IPS DF 19.7 (cell line): Measurements from ENCODE around the gene TAF4.

Experiments used
- DNase-seq: peaks from one replicate; pipeline ENCODE4 v3.0.0-alpha.2; 2013; ENCODE audit warnings: low read depth, low spot score

Gene TAF4

GRCh38 chr20:62045118-62045517 is 20.6 kb downstream of the TAF4 start:
- no peak for DNase-seq

DNA sequence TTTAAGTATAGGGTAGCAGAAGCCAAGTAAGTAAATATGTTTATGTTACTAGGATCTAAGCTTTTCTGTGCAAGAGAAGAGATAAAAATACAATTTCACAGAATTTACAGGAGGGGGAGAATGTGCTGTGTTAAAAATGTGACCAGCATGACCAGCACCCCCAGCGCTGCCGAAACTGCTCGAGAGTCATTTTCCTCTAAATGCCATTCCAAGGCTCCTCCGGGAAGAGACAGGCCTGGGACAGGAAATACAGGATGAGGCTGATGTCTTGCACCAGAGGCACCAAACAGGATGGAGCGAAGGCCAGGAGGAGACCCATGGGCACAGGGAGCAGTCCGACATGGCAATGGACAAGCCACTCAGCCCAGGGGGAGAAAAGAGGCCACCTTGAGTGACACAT is 21.1 kb downstream of the TAF4 start:
- DNase-seq = no peak

DNA sequence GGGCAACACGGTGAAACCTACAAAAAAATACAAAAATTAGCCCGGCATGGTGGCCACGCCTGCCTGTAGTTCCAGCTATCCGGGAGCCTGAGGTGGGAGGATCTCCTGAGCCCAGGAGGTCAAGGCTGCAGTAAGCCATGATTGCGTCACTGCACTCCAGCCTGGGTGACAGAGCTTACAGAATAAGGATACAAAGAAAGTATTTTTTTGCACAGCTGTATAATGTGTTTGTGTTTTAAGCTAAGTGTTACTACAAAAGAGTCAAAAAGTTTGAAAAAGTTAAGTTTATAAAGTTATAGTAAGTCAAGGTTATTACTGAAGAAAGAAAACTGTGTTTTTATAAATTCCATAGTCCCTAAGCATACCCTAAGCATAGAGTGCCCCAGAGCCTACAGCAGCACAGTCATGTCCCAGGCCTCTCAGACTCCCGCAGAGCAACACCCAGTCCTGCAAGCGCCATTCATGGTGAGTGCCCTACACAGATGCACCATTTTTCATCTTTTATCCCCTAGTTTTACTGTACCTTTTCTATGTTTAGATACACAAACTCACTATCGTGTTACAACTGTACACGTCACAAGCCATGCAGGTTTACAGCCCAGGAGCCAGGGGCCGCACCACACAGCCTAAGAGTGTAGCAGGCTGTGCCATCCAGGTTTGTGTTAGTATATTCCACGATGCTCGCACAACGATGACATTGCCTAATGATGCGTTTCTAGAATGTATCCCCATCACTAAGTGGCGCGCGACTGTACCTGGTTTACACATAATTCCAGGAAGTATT is 22.4 kb downstream of the TAF4 start:
- no peak for DNase-seq

GRCh38 chr20:62042025-62042820 is 23.5 kb downstream of the TAF4 start:
- DNase-seq = no peak

GRCh38 chr20:62040933-62041332 is 24.7 kb downstream of the TAF4 start:
- DNase-seq = no peak

DNA sequence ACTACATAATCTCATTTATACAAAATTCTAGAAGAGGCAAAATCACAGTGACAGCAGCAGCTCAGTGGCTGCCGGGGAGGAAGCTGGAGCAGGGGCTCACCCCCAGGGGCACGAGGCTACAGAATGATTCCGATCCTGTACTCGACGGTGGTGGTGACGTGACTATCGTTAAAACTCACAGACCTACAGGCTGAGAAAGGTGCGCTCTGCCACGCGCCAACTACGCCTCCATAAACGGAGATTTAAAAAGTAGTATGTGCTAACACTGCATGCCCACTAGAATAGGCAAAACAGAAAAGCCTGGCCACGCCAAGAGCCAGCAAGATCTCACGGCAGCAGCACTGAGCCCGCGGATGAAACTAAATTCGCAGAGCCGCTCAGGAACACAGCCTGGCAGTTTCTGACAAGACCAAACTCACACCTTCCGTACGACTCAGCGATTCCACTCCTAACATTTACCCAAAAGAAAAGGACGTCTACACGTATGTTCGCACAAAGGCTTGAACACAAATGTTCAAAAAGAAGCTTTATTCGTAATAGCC is 25.2 kb downstream of the TAF4 start:
- DNase-seq = no peak

DNA sequence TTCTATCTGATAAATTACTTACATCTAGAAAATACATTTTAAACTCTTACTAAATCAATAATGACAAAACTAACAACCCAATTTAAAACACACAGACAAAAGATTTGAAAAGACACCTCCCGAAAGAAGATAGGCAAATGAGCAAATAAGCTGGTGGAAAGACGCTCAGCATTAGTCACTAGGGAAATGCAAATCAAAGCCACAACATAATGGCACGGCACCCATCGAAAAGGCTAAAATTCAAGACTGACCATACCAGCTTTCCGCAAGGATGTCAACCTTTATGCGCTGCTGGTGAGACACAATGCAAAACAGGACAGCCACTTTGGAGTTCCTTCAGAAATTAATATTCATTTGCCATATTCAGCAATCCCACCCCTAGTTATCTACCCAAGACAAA is 25.9 kb downstream of the TAF4 start:
- no peak for DNase-seq

DNA sequence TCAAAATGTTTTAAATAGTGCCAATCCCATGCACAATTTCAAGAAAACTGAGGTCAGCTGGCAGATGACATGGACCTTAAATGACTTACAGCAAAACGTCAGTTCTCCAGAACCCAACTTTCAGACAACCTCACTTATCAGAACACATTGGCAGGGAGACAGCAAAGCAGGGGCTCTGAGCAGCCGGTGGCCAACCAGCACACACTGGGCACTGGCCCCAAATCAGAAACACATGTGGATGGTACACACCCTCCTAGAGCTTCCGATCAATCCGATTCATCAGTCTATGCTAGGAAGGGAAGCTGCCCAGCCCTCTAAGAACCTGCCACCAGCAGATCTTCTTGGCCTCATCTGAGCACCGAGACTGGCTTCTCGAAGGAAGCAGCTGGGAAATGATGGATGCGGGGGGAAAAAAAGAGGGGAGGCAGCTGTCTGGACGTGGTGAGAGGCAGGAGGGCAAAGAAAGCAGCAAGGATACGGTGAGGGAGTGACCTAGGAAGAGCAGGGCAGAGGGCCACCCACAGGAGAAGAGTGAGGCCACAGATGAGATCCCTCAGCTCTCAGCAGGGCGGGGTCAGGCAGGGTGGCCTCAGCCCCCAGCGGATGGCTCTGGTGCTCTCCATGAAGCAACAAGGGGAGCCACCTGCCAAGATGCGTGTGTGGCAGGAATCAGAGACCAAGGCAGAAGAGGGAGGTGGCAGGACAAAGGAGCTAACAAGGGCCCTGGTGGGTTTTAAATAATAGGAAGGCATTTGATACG is 32.9 kb downstream of the TAF4 start:
- no peak for DNase-seq

DNA sequence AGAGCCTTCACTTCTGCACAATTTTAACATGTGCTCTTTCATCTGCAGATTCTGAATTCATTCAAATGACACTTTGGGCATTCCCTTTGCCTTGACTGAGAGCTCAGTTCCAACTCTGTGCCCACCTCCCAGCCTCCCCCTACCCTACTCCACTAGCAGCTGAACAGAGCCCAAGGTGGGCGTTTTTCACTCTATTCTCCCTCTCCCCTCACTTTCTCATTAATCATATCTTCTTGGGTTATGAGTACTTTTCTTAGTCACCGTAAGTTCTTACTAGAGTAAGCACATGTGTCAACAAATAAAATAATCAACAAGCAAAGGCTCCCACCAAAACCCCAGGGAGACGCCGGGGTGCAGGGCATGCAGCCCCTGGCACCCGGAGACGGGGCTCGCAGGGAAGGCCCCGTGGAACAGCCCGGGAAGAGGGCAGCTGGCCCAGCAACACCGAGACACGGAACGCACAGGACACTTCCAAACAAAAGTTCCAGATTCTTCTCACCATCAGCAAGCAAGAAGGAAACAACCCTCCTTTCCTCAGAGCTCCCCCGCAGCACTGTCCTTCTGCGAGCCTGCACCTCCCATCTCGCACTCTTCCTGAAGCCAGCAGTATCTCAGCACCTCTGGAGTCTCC is 34.1 kb downstream of the TAF4 start:
- DNase-seq = no peak

DNA sequence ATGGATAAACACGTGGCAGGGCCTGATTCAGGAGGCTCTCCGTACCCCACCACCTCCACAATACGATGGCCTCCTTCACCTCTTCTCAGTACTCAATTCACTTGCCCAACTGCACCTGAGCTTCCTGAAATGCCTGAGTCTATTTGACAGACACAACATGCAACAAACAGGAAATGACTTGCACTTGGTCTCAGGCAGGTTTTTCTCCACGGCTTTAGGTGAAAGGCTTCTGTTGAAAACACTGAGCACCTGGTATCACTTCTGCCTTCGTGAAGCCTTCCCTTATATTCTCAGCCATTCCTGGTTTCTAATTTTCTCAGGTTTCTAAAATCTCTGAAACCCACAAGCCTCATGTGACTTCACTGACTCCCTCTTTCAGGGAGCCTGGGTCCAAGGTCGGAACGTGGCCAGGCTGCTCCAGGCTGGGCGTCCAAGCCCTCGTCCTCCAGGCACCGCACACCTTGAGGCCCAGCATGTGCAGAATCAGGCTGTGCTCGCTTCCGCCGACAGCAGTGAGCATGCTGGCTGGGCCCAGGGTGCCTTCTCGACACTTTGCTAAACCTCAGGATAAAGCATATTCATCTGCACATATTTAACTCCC is 34.7 kb downstream of the TAF4 start:
- DNase-seq = no peak

GRCh38 chr20:62030357-62030756 is 35.3 kb downstream of the TAF4 start:
- DNase-seq = no peak

- no peak for DNase-seq
Measured at GRCh38 chr20:62029949-62030348, 35.7 kb downstream of the TAF4 start.

DNA sequence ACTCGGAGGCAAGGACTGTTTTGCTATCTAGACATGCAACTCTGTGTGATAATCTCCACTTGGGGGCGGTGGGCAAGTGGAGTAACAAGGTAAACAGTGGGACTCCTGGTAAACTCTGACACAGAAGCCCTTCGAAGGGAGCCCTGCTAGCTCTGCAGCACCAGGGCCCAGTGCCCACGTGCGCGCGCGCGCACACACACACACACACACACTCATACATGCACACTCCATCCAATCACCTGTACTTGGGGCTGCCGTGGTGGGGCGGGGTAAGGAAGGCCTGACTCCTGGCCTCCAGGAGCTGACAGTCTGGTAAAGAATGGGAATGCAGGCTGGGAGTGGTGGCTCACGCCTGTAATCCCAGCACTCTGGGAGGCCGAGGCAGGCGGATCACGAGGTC is 36.4 kb downstream of the TAF4 start:
- DNase-seq = no peak

- no peak for DNase-seq
Measured at GRCh38 chr20:62028384-62028783, 37.3 kb downstream of the TAF4 start.

DNA sequence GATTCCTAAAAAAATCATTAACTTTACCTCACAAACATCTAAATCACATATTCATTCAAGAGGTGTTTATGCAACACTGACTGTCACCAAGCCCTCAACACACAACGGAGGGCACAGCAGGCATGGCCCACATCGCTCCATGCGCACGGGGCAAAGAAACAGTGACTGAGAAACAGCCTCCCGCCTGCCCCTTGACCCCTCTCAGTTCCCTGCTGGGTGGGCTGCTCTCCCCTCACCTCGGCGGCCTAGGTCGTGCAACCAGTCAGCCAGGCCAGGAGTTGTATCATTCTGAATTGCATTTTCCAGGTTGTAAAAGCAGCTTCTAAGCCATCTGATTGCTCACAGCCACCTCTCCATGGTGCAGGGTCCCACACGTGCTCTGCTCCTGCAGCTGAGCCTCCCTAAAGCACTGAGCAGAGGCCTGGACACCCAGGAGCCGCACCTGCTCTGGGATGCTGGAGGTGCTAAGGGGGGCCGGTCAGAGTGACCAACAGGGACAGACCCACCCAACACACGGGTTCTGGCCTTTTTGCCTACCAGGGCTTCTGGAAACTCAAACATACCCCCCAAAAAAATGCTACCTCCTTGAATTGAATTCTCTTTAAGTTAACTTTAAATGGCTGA is 37.9 kb downstream of the TAF4 start:
- no peak for DNase-seq

GRCh38 chr20:62027116-62027515 is 38.6 kb downstream of the TAF4 start:
- DNase-seq = no peak

GRCh38 chr20:62026564-62026856 is 39.2 kb downstream of the TAF4 start:
- no peak for DNase-seq

- no peak for DNase-seq
Measured at GRCh38 chr20:62025832-62026563, 39.7 kb downstream of the TAF4 start.

GRCh38 chr20:62025394-62025793 is 40.3 kb downstream of the TAF4 start:
- DNase-seq = no peak

GRCh38 chr20:62023935-62024334 is 41.7 kb downstream of the TAF4 start:
- DNase-seq = no peak
